GM21576 (cell line): ENCODE measurements around the gene OSTF1.

Source experiments
- ATAC-seq: cut with Tn5 transposase; IDR thresholded peaks from one replicate; pipeline ENCODE4 v1.9.1; 2021; ENCODE audit warnings: mild to moderate bottlenecking, moderate library complexity; ENCODE audit not compliant: unreplicated experiment

The OSTF1 gene

GRCh38 chr9:75161116-75161857 is 73.0 kb downstream of the OSTF1 start:
- no peak for ATAC-seq

- ATAC-seq = no peak
These were observed 75.5 kb downstream of the OSTF1 start for GRCh38 chr9:75163764-75164163.

DNA sequence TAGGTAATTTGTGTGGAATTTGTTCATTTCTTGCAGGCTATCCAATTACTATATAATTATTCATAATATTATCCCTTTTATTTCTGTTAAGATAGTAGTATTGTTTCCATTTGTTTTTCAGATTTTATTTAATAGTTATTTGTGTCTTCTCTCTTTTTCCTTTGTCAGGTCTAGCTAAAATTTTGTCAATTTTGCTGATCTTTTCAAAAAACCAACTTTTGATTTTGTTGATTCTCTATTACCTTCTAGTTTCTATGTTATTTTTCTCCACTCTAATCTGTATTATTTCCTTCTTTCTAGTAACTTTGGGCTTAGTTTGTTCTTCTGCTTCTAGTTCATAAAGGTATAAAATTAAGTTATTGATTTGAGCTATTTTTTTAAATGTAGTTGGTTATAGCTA is 76.3 kb downstream of the OSTF1 start:
- ATAC-seq = no peak

DNA sequence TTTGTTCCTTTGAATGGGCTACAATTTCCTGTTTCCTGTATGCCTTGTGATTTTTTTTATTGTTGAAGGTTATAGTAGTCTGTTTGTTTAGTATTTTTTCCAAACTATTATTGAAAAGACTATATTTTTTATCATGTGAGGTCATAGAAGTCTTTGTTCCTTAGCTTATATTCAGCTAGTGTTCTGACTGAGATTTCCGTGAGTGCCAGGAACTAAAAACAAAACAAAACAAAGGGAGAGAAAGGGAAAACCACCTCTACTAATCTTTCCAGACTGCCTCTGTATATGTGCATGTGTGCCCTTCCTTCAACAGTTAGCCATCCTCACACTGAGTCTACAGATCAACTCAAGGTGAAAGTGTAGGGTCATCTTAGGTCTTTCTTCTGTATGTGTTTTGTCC is 79.0 kb downstream of the OSTF1 start:
- ATAC-seq = no peak

GRCh38 chr9:75168270-75169178 is 80.2 kb downstream of the OSTF1 start:
- ATAC-seq = no peak

- no peak for ATAC-seq
These were observed 81.3 kb downstream of the OSTF1 start for GRCh38 chr9:75169623-75170022.

GRCh38 chr9:75170898-75171360 is 82.6 kb downstream of the OSTF1 start:
- no peak for ATAC-seq

- ATAC-seq = no peak
These were observed 87.1 kb downstream of the OSTF1 start for GRCh38 chr9:75175395-75175794.

DNA sequence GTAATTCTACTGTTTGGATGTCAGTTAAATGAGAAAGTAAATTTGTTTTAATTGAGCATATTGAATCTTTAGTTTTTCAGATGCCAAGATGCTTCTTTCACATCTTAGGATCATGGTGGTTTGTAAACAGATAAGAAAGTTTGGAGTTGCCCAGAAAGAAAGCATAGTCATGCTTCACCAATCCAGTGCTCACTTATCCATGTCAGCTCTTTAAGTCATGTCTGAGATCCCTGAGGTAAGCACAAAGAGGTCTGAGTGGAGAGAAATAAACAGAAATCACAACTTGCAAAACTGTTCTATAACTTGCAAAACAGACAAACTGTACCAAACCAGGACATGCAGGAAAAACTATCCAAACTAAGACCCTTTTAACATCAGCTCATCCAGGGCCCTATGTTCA is 87.7 kb downstream of the OSTF1 start:
- no peak for ATAC-seq

GRCh38 chr9:75181750-75182149 is 93.4 kb downstream of the OSTF1 start:
- no peak for ATAC-seq

DNA sequence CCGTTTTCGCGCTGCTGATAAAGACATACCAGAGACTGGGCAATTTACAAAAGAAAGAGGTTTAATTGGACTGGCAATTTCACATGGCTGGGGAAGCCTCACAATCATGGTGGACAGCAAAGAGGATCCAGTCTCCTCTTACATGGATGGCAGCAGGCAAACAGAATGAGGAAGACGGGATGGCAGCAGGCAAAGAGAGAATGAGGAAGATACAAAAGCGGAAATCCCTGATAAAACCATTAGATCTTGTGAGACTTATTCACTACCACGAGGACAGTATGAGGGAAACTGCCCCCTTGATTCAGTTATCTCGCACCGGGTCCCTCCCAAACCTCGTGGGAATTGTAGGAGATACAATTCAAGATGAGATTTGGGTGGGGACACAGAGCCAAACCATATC is 95.0 kb downstream of the OSTF1 start:
- ATAC-seq = no peak

GRCh38 chr9:75184471-75184870 is 96.2 kb downstream of the OSTF1 start:
- no peak for ATAC-seq

DNA sequence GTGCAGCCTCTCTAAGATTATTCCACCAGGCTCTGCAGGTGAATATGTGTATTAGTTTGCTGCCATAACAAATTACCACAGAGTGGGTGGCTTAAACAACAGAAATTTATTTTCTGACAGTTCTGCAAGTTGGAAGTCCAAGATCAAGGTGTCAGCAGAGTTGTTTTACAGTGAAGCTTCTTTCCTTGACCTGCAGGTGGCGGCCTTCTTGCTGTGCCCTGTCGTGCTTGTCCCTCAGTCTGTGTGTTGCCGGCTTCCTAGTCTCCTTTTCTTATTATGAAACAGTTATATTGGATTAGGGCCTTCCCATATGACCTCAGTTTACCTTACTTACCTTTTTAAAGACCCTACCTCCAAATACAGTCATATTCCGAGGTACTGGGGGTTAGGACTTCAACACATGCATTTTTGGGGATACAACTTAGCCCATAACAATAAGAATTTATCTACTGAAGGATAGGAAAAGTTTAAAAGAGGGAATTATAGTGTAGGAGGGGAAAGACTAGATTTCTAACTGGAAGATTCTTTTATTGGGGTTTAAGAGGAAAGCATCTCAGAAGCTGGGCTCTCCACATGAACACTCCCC is 97.4 kb downstream of the OSTF1 start:
- peak; percentile 80 for ATAC-seq

DNA sequence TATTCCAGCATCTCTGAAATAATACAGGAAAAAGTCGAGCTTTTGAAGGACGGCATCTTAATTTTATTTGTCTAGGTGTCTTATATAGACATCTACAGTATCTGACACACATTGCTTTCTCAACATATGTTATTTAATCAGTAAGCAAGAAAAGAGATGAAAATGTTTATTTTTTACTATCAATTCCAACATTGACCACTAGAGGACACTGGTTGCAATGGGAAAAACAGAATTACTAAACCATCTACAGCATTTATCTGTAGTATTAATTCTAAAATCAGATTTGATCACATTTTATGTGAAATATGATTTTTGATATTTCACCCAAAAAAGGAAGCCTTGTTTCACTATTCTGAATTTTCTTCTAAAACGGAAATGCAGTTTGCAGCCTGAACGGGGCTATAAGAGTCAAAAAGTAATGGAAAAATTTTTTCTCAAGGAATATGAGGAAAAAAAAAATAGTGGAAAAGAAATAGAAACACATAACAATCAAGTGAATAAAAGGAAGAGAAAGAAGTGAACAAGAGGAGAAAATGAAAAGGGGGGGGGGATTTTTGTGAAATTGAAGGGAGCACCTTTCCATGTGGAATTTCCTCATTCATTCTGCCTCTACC is 98.6 kb downstream of the OSTF1 start:
- ATAC-seq = no peak

GRCh38 chr9:75188756-75189155 is 100.4 kb downstream of the OSTF1 start:
- no peak for ATAC-seq

GRCh38 chr9:75190762-75191161 is 102.4 kb downstream of the OSTF1 start:
- no peak for ATAC-seq
